GM21737 (cell line): ENCODE data around the gene RPS3.
"Not testable (repeated sequence)": the region's sequence is repeated elsewhere in the genome, so short reads cannot be mapped to it uniquely, and the experiment has no call there.

ENCODE experiments used
- ATAC-seq: cut with Tn5 transposase; IDR thresholded peaks from one replicate; pipeline ENCODE4 v1.9.1; 2021; ENCODE audit warnings: mild to moderate bottlenecking, moderate library complexity; ENCODE audit not compliant: unreplicated experiment

The RPS3 gene

GRCh38 chr11:75399344-75400145 lies at the start of gene RPS3:
Gene RPS3, plus strand, starts transcription at chr11:75399518. Its CDS starts 30 bp downstream, at chr11:75399548.
- peak; percentile 85 for ATAC-seq

GRCh38 chr11:75349521-75350116 lies 49.7 kb upstream of the RPS3 start:
- ATAC-seq, result no peak

DNA sequence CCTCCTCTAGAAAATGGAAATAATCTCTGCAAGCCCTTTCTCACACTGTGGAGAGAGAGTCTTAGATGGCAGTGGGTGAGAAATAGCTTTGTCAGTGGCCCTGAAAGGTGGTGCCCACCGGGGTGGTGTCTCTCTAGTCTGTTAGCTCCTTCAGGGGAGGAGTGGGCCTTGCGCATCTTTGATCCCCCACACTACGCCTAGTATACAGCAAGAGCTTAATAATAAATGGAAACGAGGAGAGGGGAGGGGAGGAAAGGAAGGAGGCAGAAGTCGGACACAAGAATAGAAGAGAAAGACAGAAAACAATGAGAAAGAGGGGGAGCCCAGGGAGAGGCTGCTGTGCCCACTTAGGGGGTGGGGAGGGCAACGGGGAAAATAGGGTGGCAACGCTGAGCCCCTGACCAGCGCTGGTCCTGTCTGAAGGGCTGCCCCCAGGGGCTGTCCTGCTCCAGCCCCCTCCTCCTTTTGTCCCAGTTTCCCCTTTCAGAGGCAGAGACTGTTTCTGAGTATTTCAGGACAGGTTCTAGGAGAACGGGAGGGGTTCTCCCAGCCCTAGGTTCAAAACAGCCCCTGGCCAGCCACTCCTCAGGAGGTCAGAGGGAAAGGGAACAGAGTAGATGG lies 49.1 kb upstream of the RPS3 start:
- ATAC-seq, result no peak

GRCh38 chr11:75350743-75351540 lies 48.4 kb upstream of the RPS3 start:
- no peak for ATAC-seq

DNA sequence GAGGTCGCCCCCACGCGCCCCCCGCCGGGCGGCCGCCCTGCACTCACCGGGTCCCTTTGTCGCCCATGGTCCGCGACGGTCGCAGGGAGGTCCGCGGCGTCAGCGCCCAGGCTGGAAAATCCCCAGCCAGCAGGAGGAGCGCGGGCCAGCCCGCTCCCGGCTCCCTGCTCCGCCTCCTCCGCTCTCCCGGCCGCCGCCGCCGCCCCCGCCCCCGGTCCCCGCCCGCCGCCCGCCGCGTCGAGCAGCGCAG lies 47.9 kb upstream of the RPS3 start, which contains the start of gene ARRB1:
Gene ARRB1, minus strand, starts transcription at position 121 of the 250 bp plus-strand sequence. Its CDS starts 54 bp downstream, at position 67.
- ATAC-seq, result no peak

GRCh38 chr11:75351791-75352587 lies 47.3 kb upstream of the RPS3 start:
- ATAC-seq, result no peak

- ATAC-seq, result no peak
These were observed 46.6 kb upstream of the RPS3 start for GRCh38 chr11:75352588-75353206.

GRCh38 chr11:75355051-75355450 lies 44.3 kb upstream of the RPS3 start:
- no peak for ATAC-seq

DNA sequence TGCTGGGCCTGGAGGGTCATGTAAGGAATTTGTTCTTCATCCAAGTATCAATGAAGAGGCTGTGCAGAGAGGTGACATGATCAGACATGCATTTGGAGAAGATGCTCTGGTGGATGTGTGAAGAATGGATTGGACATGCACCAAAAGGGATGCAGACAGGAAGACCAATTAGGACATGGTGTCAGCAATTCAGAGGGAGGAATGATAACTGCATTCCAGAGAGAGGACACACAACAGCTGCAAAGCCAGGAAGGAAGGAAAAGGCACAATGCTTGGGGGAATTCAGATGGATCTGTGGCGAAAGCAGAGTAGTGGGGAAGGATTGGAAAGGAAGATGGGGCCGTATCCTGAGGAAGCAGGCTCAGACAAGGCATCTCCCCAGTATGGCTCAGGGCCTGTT lies 42.7 kb upstream of the RPS3 start:
- no peak for ATAC-seq

GRCh38 chr11:75362285-75362684 lies 37.0 kb upstream of the RPS3 start:
- ATAC-seq, result not testable (repeated sequence)

GRCh38 chr11:75365711-75366181 lies 33.6 kb upstream of the RPS3 start:
- ATAC-seq, result no peak

- not testable (repeated sequence) for ATAC-seq
These were observed 32.5 kb upstream of the RPS3 start for GRCh38 chr11:75366826-75367225.

DNA sequence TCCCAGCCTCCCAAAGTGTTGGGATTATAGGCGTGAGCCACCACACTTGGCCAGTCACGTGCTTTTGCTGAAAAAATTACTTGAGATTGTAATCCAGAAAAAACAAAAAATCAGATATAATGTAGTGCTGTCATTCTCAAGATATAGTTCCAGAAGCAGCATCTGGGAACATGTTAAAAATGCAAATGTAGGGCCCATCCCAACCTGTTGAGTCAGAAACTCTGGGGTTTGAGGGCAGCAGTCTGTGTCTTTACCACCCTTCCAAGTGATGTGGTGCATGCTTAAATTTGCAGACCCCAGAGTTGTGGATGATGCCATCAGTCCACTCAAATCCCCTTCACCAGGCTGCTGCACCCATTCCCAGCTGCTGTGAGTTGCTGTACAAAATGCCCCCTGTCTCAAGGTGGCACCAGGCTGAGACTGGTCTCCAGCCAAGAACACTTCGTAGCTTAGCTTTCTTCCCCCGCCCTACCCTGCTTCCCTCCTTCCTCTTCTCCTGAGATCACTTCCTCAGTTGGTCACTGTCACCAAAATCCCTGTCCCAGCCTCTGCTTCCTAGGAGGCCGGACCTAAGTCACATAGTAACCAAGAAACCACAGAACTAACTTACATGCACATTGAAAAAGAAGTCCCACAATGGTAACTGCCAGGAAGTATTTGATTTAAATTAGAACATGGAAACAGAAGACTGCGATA lies 29.6 kb upstream of the RPS3 start:
- ATAC-seq, result no peak

GRCh38 chr11:75371949-75372876 lies 27.1 kb upstream of the RPS3 start:
- no peak for ATAC-seq

DNA sequence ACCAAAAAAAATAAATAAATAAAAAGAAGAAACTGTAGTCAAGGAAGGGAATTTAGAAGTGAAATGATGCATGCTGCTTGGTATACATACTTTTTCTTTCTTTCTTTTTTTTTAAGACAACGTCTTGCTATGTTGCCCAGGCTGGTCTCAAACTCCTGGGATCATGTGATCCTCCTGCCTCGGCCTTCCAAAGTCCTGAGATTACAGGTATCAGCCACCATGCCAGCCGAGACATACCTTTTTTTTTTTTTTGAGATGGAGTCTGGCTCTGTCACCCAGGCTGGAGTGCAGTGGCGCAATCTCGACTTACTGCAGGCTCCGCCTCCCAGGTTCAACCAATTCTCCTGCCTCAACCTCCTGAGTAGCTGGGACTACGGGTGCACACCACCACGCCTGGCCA lies 26.1 kb upstream of the RPS3 start:
- ATAC-seq, result no peak

- ATAC-seq, result no peak
These were observed 24.7 kb upstream of the RPS3 start for GRCh38 chr11:75374646-75375045.

GRCh38 chr11:75375626-75376025 lies 23.7 kb upstream of the RPS3 start:
- ATAC-seq, result no peak

DNA sequence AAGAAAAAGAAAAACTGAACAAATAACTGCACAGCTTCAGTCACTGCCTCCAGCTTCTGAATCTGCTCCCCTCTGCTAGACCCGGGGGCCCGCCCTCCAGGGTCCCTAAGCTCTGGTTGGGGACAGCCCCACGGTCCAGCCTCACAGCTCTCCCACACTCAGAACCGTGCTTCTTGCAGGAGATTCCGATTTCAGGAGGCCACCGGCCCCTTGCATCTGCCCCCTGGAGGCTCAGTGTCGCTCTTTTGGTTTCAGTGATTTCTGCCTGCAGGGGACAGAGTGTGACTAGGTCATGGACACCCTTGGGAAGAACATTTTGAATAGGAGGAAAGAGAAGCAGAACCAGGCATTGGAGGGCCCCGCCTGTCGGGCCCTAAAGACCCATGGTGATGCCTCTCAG lies 23.1 kb upstream of the RPS3 start:
- no peak for ATAC-seq
